PC-3 (cell line): ENCODE measurements around the gene ABCD3. TPM values are rescaled to one million over a fixed set of nuclear protein-coding genes. Genes with fewer than 3 reads are reported as not detected.

ENCODE experiments used
- ATAC-seq: fragments of 200-7000 bp; cut with Tn5 transposase; 2 replicates; pipeline ENCODE4 v1.9.1; 2020; ENCODE audit warnings: mild to moderate bottlenecking, moderate library complexity
- BruUV-seq: library from RNA; stranded (reverse); fragments of 400-500 nt; replicated peaks from 2 replicates; lab custom pipeline; 2021; lab: Mats Ljungman, UMichigan
- CTCF ChIA-PET: fragments of 300-600 bp; sonication (Branson Sonifier 250); formaldehyde crosslinking; loops from one replicate; lab custom pipeline; 2022; ENCODE audit warnings: antibody characterized with exemption; lab: Charles Lee
- POLR2A ChIA-PET: fragments of 300-600 bp; sonication (Branson Sonifier 250); formaldehyde crosslinking; loops from one replicate; lab custom pipeline; 2022; ENCODE audit warnings: antibody characterized with exemption; ENCODE audit not compliant: unreplicated experiment; lab: Charles Lee
- DNase-seq: peaks from one replicate; pipeline ENCODE4 v3.0.0-alpha.2; 2015
- H2AFZ ChIP-seq: fragments of 300-600 bp; sonication (generic); 2 replicates; pipeline ENCODE4 v1.6.0; 2016; ENCODE audit warnings: antibody characterized with exemption, low read length
- H3F3A ChIP-seq: fragments of 300-600 bp; sonication (generic); one replicate; pipeline ENCODE4 v1.6.0; 2017; ENCODE audit warnings: antibody characterized with exemption, low read length, control low read depth, mild to moderate bottlenecking; ENCODE audit not compliant: unreplicated experiment
- H3K27ac ChIP-seq: fragments of 300-600 bp; sonication (generic); 2 replicates; pipeline ENCODE4 v1.5.1; 2016; ENCODE audit warnings: mild to moderate bottlenecking, low read length
- H3K27me3 ChIP-seq: fragments of 300-600 bp; sonication (generic); 2 replicates; pipeline ENCODE4 v1.6.1; 2016; ENCODE audit warnings: low read length, mixed read lengths
- H3K36me3 ChIP-seq: fragments of 300-600 bp; sonication (generic); 2 replicates; pipeline ENCODE4 v1.6.1; 2016; ENCODE audit warnings: low read depth, mixed run types, low read length, mixed read lengths
- H3K4me1 ChIP-seq: fragments of 300-600 bp; sonication (generic); 2 replicates; pipeline ENCODE4 v1.5.1; 2016; ENCODE audit warnings: low read length; ENCODE audit not compliant: insufficient read depth
- H3K4me2 ChIP-seq: fragments of 300-600 bp; sonication (generic); 2 replicates; pipeline ENCODE4 v1.6.0; 2016; ENCODE audit warnings: low read length
- H3K4me3 ChIP-seq: fragments of 300-600 bp; sonication (generic); 2 replicates; pipeline ENCODE4 v1.5.1; 2016; ENCODE audit warnings: mild to moderate bottlenecking, low read length, mixed read lengths
- H3K79me2 ChIP-seq: fragments of 300-600 bp; sonication (generic); 2 replicates; pipeline ENCODE4 v1.6.1; 2017; ENCODE audit warnings: low read length, mixed read lengths
- H3K9ac ChIP-seq: fragments of 300-600 bp; sonication (generic); 2 replicates; pipeline ENCODE4 v1.6.0; 2016; ENCODE audit warnings: mild to moderate bottlenecking, low read length
- H3K9me2 ChIP-seq: fragments of 300-600 bp; sonication (generic); replicated peaks from 2 replicates; pipeline ENCODE4 v1.6.1; 2016; ENCODE audit warnings: mixed run types, low read length, mixed read lengths
- H3K9me3 ChIP-seq: fragments of 300-600 bp; sonication (generic); 2 replicates; pipeline ENCODE4 v1.6.1; 2016; ENCODE audit warnings: low read length, mixed read lengths
- H4K20me1 ChIP-seq: fragments of 300-600 bp; sonication (generic); 2 replicates; pipeline ENCODE4 v1.6.1; 2016; ENCODE audit warnings: low read length, mixed read lengths
- CTCF ChIP-seq: fragments of 300-600 bp; sonication (generic); conservative IDR thresholded peaks from 2 replicates; pipeline ENCODE4 v1.5.1; 2017; ENCODE audit warnings: antibody characterized with exemption, low read depth, mild to moderate bottlenecking, low read length
- EZH2 ChIP-seq: fragments of 300-600 bp; sonication (generic); IDR thresholded peaks from one replicate; pipeline ENCODE4 v1.6.1; 2017; ENCODE audit warnings: antibody characterized with exemption, mild to moderate bottlenecking, low read length; ENCODE audit not compliant: unreplicated experiment
- EZH2phosphoT487 ChIP-seq: fragments of 300-600 bp; sonication (generic); IDR thresholded peaks from 2 replicates; pipeline ENCODE4 v1.6.1; 2018; ENCODE audit warnings: mild to moderate bottlenecking, antibody characterized with exemption, low read length, borderline replicate concordance
- intact Hi-C: fragments of 100-400 bp; cut with micrococcal nuclease; formaldehyde crosslinking; loops from 2 replicates; pipeline ENCODE4 v1.9.0; 2023
- total RNA-seq: library from RNA; depleted of rRNA; stranded (reverse); fragments of >200 nt; gene quantifications from 2 replicates; pipeline ENCODE4 v1.2.3, GENCODE V29; 2014

Gene ABCD3
- total RNA-seq, 1 experiment from 2014 or later = 36.3 TPM

GRCh38 chr1:94475232-94475631, 57.0 kb downstream of the ABCD3 start:
- no peak overlapping the region for H3K27ac ChIP-seq
- intact Hi-C loops = no loop called here
- POLR2A ChIA-PET = no interaction called here
- H3K9ac ChIP-seq = no peak overlapping the region
- H3K36me3 ChIP-seq = 0 out of 2 replicates have a peak, but pooled peaks cover 4% of the 10 kb centered on the region
- TF ChIP-seq EZH2phosphoT487 = no peak
- TF ChIP-seq EZH2 = no peak
- TF ChIP-seq CTCF = no peak
- H2AFZ ChIP-seq = no peak overlapping the region
- no peak overlapping the region for H3K4me3 ChIP-seq
- no peaks in the 10 kb centered on the region for H3K79me2 ChIP-seq
- no peaks in the 10 kb centered on the region for H3K4me1 ChIP-seq
- H4K20me1 ChIP-seq = no peaks in the 10 kb centered on the region
- no TSS peak for BruUV-seq
- DNase-seq (no peak), ATAC-seq (no peak)
- no peaks in the 10 kb centered on the region for H3F3A ChIP-seq
- H3K4me2 ChIP-seq = no peak overlapping the region
- no peaks in the 10 kb centered on the region for H3K9me2 ChIP-seq
- CTCF ChIA-PET = no interaction called here
- H3K9me3 ChIP-seq = no peaks in the 10 kb centered on the region
- no peaks in the 10 kb centered on the region for H3K27me3 ChIP-seq

GRCh38 chr1:94479682-94480081, 61.5 kb downstream of the ABCD3 start:
- Histone ChIP-seq H3K36me3 (peaks cover 7% of the 10 kb centered on the region; the same call in 1 of the 2 replicates), H2AFZ (no peak overlapping the region), H3K79me2 (no peaks in the 10 kb centered on the region), H3K9me3 (no peaks in the 10 kb centered on the region), H3K4me3 (no peak overlapping the region), H3K4me2 (no peak overlapping the region), H3K9me2 (no peaks in the 10 kb centered on the region), H4K20me1 (no peaks in the 10 kb centered on the region), H3K27ac (no peak overlapping the region), H3F3A (no peaks in the 10 kb centered on the region), H3K9ac (no peak overlapping the region), H3K27me3 (no peaks in the 10 kb centered on the region), H3K4me1 (no peaks in the 10 kb centered on the region)
- POLR2A ChIA-PET = no interaction called here
- DNase-seq (no peak), ATAC-seq (no peak)
- TF ChIP-seq CTCF = no peak
- TF ChIP-seq EZH2 = no peak
- TF ChIP-seq EZH2phosphoT487 = no peak
- intact Hi-C loops = no loop called here
- BruUV-seq = no TSS peak
- CTCF ChIA-PET = no interaction called here

- BruUV-seq = no TSS peak
- H3K9me3 ChIP-seq = no peaks in the 10 kb centered on the region
- no peaks in the 10 kb centered on the region for H3K4me1 ChIP-seq
- no peak overlapping the region for H3K4me2 ChIP-seq
- intact Hi-C loops = loop anchor here (1.0 kb wide), 1 partner anchor 325 kb away; no protein-coding TSS in a partner anchor
- peaks cover 7% of the 10 kb centered on the region; the same call in 1 of the 2 replicates for H3K36me3 ChIP-seq
- no peak overlapping the region for H2AFZ ChIP-seq
- H3K9ac ChIP-seq = no peak overlapping the region
- ATAC-seq (peak; percentile 98), DNase-seq (peak; percentile 80)
- ChIA-PET POLR2A (no interaction called here), CTCF (interaction anchor here (0.6 to 0.7 kb wide), 2 partner anchors 522 to 633 kb away, joined by 3 to 4 read pairs; no protein-coding TSS in a partner anchor)
- H3K27ac ChIP-seq = no peak overlapping the region
- no peaks in the 10 kb centered on the region for H3K9me2 ChIP-seq
- H4K20me1 ChIP-seq = no peaks in the 10 kb centered on the region
- no peak for TF ChIP-seq EZH2phosphoT487
- peak; percentile 80 for TF ChIP-seq CTCF
- no peak for TF ChIP-seq EZH2
- no peaks in the 10 kb centered on the region for H3F3A ChIP-seq
- no peaks in the 10 kb centered on the region for H3K79me2 ChIP-seq
- H3K27me3 ChIP-seq = no peaks in the 10 kb centered on the region
- no peak overlapping the region for H3K4me3 ChIP-seq
These were observed 63.3 kb downstream of the ABCD3 start for GRCh38 chr1:94481473-94481933.
